SK-N-MC (cell line): ENCODE data around the gene PLCD1.

Experiments used
- EZH2 ChIP-seq: fragments of 200-600 bp; sonication (generic); IDR thresholded peaks from one replicate; pipeline ENCODE4 v1.6.1; 2017; ENCODE audit warnings: antibody characterized with exemption
- FOXP2 ChIP-seq: optimal IDR thresholded peaks from 2 replicates; pipeline ENCODE3; 2011; ENCODE audit warnings: mild to moderate bottlenecking, moderate library complexity; ENCODE audit not compliant: insufficient read depth; ENCODE audit errors: extremely low read length, control extremely low read depth
- POLR2AphosphoS5 ChIP-seq: IDR thresholded peaks from 2 replicates; pipeline ENCODE4 v1.6.1; 2012; ENCODE audit warnings: mild to moderate bottlenecking, low read depth, low read length, borderline replicate concordance

GRCh38 chr3:38040401-38040800 lies 11.0 kb upstream of the PLCD1 start:
- no peak for TF ChIP-seq POLR2AphosphoS5
- no peak for TF ChIP-seq EZH2
- no peak for TF ChIP-seq FOXP2
